H9 (cell line): Measurements from ENCODE around the gene CEACAM16. TPM values are rescaled to one million over a fixed set of nuclear protein-coding genes. Genes with fewer than 3 reads are reported as not detected.
A peak's percentile ranks its signal among the peaks of the same experiment; 100 is the strongest.

Experiments used
- DNase-seq: peaks from one replicate; pipeline ENCODE4 v3.0.0-alpha.2; 2017
- H2AFZ ChIP-seq: one replicate; pipeline ENCODE4 v1.6.1; 2013; ENCODE audit warnings: mild to moderate bottlenecking, low read length, control low read depth, moderate library complexity
- H2AK5ac ChIP-seq: 2 replicates; pipeline ENCODE4 v1.6.1; 2013; ENCODE audit warnings: low read length, control low read depth, mixed read lengths; ENCODE audit not compliant: insufficient read length
- H2BK120ac ChIP-seq: one replicate; pipeline ENCODE4 v1.6.1; 2013; ENCODE audit warnings: low read depth, mild to moderate bottlenecking, low read length, control low read depth, inconsistent platforms; ENCODE audit not compliant: poor library complexity, severe bottlenecking
- H2BK12ac ChIP-seq: 2 replicates; pipeline ENCODE4 v1.6.1; 2013; ENCODE audit warnings: low read length, control low read depth, mixed read lengths, low read depth; ENCODE audit not compliant: insufficient read length
- H2BK15ac ChIP-seq: 2 replicates; pipeline ENCODE4 v1.6.1; 2013; ENCODE audit warnings: low read depth, low read length, control low read depth
- H2BK20ac ChIP-seq: one replicate; pipeline ENCODE4 v1.6.1; 2013; ENCODE audit warnings: low read depth, mild to moderate bottlenecking, low read length, control low read depth, inconsistent platforms; ENCODE audit not compliant: poor library complexity, severe bottlenecking
- H2BK5ac ChIP-seq: 2 replicates; pipeline ENCODE4 v1.6.1; 2013; ENCODE audit warnings: low read length, control low read depth, mixed read lengths; ENCODE audit not compliant: insufficient read length
- H3K14ac ChIP-seq: 2 replicates; pipeline ENCODE4 v1.6.1; 2013; ENCODE audit warnings: low read length, control low read depth; ENCODE audit not compliant: insufficient read depth
- H3K18ac ChIP-seq: 2 replicates; pipeline ENCODE4 v1.6.1; 2013; ENCODE audit warnings: low read depth, mild to moderate bottlenecking, mixed read lengths, low read length, control low read depth; ENCODE audit not compliant: insufficient read length
- H3K23ac ChIP-seq: 2 replicates; pipeline ENCODE4 v1.6.1; 2013; ENCODE audit warnings: low read length, control low read depth, mixed read lengths, low read depth; ENCODE audit not compliant: insufficient read length
- H3K23me2 ChIP-seq: 2 replicates; pipeline ENCODE4 v1.6.1; 2013; ENCODE audit warnings: low read depth, mild to moderate bottlenecking, mixed read lengths, low read length, control low read depth; ENCODE audit not compliant: insufficient read length, poor library complexity, severe bottlenecking
- H3K27ac ChIP-seq: 2 replicates; pipeline ENCODE4 v1.5.1; 2013; ENCODE audit warnings: low read length, control low read depth, mixed read lengths, low read depth; ENCODE audit not compliant: insufficient read length
- H3K27me3 ChIP-seq: 2 replicates; pipeline ENCODE4 v1.6.1; 2013; ENCODE audit warnings: low read length, control low read depth, inconsistent platforms; ENCODE audit not compliant: insufficient read depth
- H3K4ac ChIP-seq: 2 replicates; pipeline ENCODE4 v1.6.1; 2013; ENCODE audit warnings: low read depth, mild to moderate bottlenecking, control low read depth, inconsistent platforms, low read length, moderate library complexity
- H3K4me1 ChIP-seq: 2 replicates; pipeline ENCODE4 v1.6.1; 2013; ENCODE audit warnings: low read length, control low read depth, inconsistent platforms; ENCODE audit not compliant: insufficient read depth
- H3K4me2 ChIP-seq: 2 replicates; pipeline ENCODE4 v1.6.1; 2013; ENCODE audit warnings: low read length, control low read depth, mixed read lengths; ENCODE audit not compliant: insufficient read length, insufficient read depth
- H3K56ac ChIP-seq: 2 replicates; pipeline ENCODE4 v1.6.1; 2013; ENCODE audit warnings: low read depth, mild to moderate bottlenecking, mixed read lengths, low read length, control low read depth; ENCODE audit not compliant: insufficient read length
- H3K79me1 ChIP-seq: 2 replicates; pipeline ENCODE4 v1.6.1; 2013; ENCODE audit warnings: low read depth, mild to moderate bottlenecking, moderate library complexity, low read length, control low read depth, inconsistent platforms; ENCODE audit not compliant: insufficient read depth, poor library complexity, severe bottlenecking
- H3K79me2 ChIP-seq: 2 replicates; pipeline ENCODE4 v1.6.1; 2013; ENCODE audit warnings: low read length, control low read depth, inconsistent platforms; ENCODE audit not compliant: insufficient read depth
- H3K9ac ChIP-seq: 2 replicates; pipeline ENCODE4 v1.6.1; 2013; ENCODE audit warnings: low read length, control low read depth, mixed read lengths; ENCODE audit not compliant: insufficient read length; ENCODE audit errors: extremely low read depth
- H3K9me3 ChIP-seq: one replicate; pipeline ENCODE4 v1.6.1; 2013; ENCODE audit warnings: low read depth, low read length, inconsistent platforms; ENCODE audit not compliant: control insufficient read depth
- H3T11ph ChIP-seq: one replicate; pipeline ENCODE4 v1.6.1; 2013; ENCODE audit warnings: mild to moderate bottlenecking, low read length, control low read depth, inconsistent platforms
- H4K20me1 ChIP-seq: one replicate; pipeline ENCODE4 v1.6.1; 2013; ENCODE audit not compliant: control insufficient read depth, insufficient read length, insufficient read depth
- H4K5ac ChIP-seq: 2 replicates; pipeline ENCODE4 v1.6.1; 2013; ENCODE audit warnings: low read depth, mild to moderate bottlenecking, mixed read lengths, low read length, control low read depth; ENCODE audit not compliant: insufficient read length
- H4K8ac ChIP-seq: replicated peaks from 2 replicates; pipeline ENCODE4 v1.6.1; 2013; ENCODE audit warnings: low read length, control low read depth, mixed read lengths, low read depth; ENCODE audit not compliant: insufficient read length
- H4K91ac ChIP-seq: 2 replicates; pipeline ENCODE4 v1.6.1; 2013; ENCODE audit warnings: low read depth, mild to moderate bottlenecking, moderate library complexity, mixed read lengths, low read length, control low read depth; ENCODE audit not compliant: insufficient read length
- H3K27ac Mint-ChIP-seq, 3 experiments: 2 replicates in 2 of 3; 3 replicates in 1 of 3; pipeline ENCODE4 v1.8.0; 2020 to 2021; ENCODE audit warnings: mixed read lengths in 3 of 3, mild to moderate bottlenecking in 1 of 3, moderate library complexity in 1 of 3
- H3K27me3 Mint-ChIP-seq: 2 replicates; pipeline ENCODE4 v1.8.0; 2021; ENCODE audit warnings: low read depth, mild to moderate bottlenecking, moderate library complexity, mixed read lengths
- H3K36me3 Mint-ChIP-seq, 3 experiments: 2 replicates in 2 of 3; 3 replicates in 1 of 3; pipeline ENCODE4 v1.8.0; 2020 to 2021; ENCODE audit warnings: low read depth in 3 of 3, mixed read lengths in 3 of 3; ENCODE audit not compliant: insufficient read depth in 1 of 3
- H3K4me1 Mint-ChIP-seq, 2 experiments: 2 replicates each; pipeline ENCODE4 v1.8.0; 2020; ENCODE audit warnings: mixed read lengths in 2 of 2
- H3K4me3 Mint-ChIP-seq, 2 experiments: 2 replicates in 1 of 2; 3 replicates in 1 of 2; pipeline ENCODE4 v1.8.0; 2020 to 2021; ENCODE audit warnings: mild to moderate bottlenecking in 2 of 2, mixed read lengths in 2 of 2, moderate library complexity in 1 of 2
- H3K9me3 Mint-ChIP-seq, 2 experiments: 2 replicates in 1 of 2; 3 replicates in 1 of 2; pipeline ENCODE4 v1.8.0; 2020; ENCODE audit warnings: mild to moderate bottlenecking in 2 of 2, mixed read lengths in 2 of 2, moderate library complexity in 1 of 2
- CTCF ChIP-seq: fragments of 200-600 bp; sonication (generic); conservative IDR thresholded peaks from 3 replicates; pipeline ENCODE4 v1.8.0; 2021; ENCODE audit warnings: antibody characterized with exemption, mild to moderate bottlenecking
- WGBS: extraction: QIAGEN DNeasy Blood & Tissue Kit; methylation state at CpG from one replicate; pipeline ENCODE4 v1.1.7; 2013; ENCODE audit warnings: missing lambda C conversion rate, low lambda C conversion rate, mixed read lengths; ENCODE audit not compliant: insufficient read length; ENCODE audit errors: extremely low coverage; 5-methylcytosine and 5-hydroxymethylcytosine counted together
- total RNA-seq: library from RNA; stranded (reverse); gene quantifications from 2 replicates; pipeline ENCODE4 v1.2.1, GENCODE V29; 2021

The CEACAM16 gene
- total RNA-seq, 1 experiment from 2014 or later, result not detected

GRCh38 chr19:44749292-44749691 is 50.3 kb downstream of the CEACAM16 start:
- H3K4me3 Mint-ChIP-seq, result peak overlapping the region; percentile 60 to 79
- H3K27ac ChIP-seq, result no peak overlapping the region

More at GRCh38 chr19:44749292-44749691, 50.3 kb downstream of the CEACAM16 start:
- Histone ChIP-seq H2AFZ (no peak overlapping the region), H2BK5ac (no peak overlapping the region), H4K91ac (no peak overlapping the region), H2BK15ac (no peak overlapping the region), H3K79me2 (no peaks in the 10 kb centered on the region), H3K27me3 (peaks cover 42% of the 10 kb centered on the region), H3K4me2 (no peak overlapping the region), H3K9ac (no peak overlapping the region), H2AK5ac (no peak overlapping the region), H3K9me3 (no peaks in the 10 kb centered on the region), H3K4me1 (no peaks in the 10 kb centered on the region), H3K18ac (no peak overlapping the region), H3K56ac (no peak overlapping the region), H4K5ac (no peak overlapping the region), H2BK20ac (no peak overlapping the region), H3K79me1 (no peaks in the 10 kb centered on the region), H2BK120ac (no peak overlapping the region), H3K23ac (no peak overlapping the region), H4K20me1 (no peaks in the 10 kb centered on the region), H2BK12ac (no peak overlapping the region), H3K4ac (no peak overlapping the region), H3T11ph (no peak overlapping the region), H3K23me2 (peaks cover 14% of the 10 kb centered on the region), H3K14ac (no peak overlapping the region), H4K8ac (no peak overlapping the region)
- no peak for TF ChIP-seq CTCF
- H3K9me3 Mint-ChIP-seq, result no peaks in the 10 kb centered on the region; a peak in 2 of 5 replicates
- peaks cover 10 to 28% of the 10 kb centered on the region in 2 experiments for H3K4me1 Mint-ChIP-seq
- DNase-seq, result no peak
- H3K27ac Mint-ChIP-seq, result no peak overlapping the region
- no peaks in the 10 kb centered on the region; a peak in 1 of 7 replicates for H3K36me3 Mint-ChIP-seq
- peaks cover 93% of the 10 kb centered on the region for H3K27me3 Mint-ChIP-seq
- no CpG with 5 or more reads among the region's 1 CpG for WGBS
